ENCODE data around the gene SP4.
"Not testable (repeated sequence)": the region's sequence is repeated elsewhere in the genome, so short reads cannot be mapped to it uniquely, and the experiment has no call there.

Gene SP4

GRCh38 chr7:21532485-21532884 lies 104.6 kb downstream of the SP4 start:
- not testable (repeated sequence) for FAIRE-seq

- FAIRE-seq, result not testable (repeated sequence)
Measured at GRCh38 chr7:21533646-21534045, 105.8 kb downstream of the SP4 start.

- FAIRE-seq, result not testable (repeated sequence)
Measured at GRCh38 chr7:21536445-21537118, 108.7 kb downstream of the SP4 start.

GRCh38 chr7:21538936-21539495 lies 111.1 kb downstream of the SP4 start:
- FAIRE-seq, result no peak

- no peak for FAIRE-seq
Measured at GRCh38 chr7:21542891-21543527, 115.1 kb downstream of the SP4 start, which contains the start of gene DNAH11. Gene DNAH11, plus strand, starts transcription at chr7:21543039. Its CDS starts 207 bp downstream, at chr7:21543246.

GRCh38 chr7:21543528-21544302 lies 115.8 kb downstream of the SP4 start:
- no peak for FAIRE-seq

GRCh38 chr7:21544303-21544656 lies 116.4 kb downstream of the SP4 start:
- FAIRE-seq, result no peak

- FAIRE-seq, result no peak
Measured at GRCh38 chr7:21544715-21545114, 116.8 kb downstream of the SP4 start.

- FAIRE-seq, result no peak
Measured at GRCh38 chr7:21547501-21547900, 119.6 kb downstream of the SP4 start.

- FAIRE-seq, result no peak
Measured at GRCh38 chr7:21548491-21548890, 120.6 kb downstream of the SP4 start.

GRCh38 chr7:21550076-21550475 lies 122.2 kb downstream of the SP4 start:
- no peak for FAIRE-seq

- FAIRE-seq, result no peak
Measured at GRCh38 chr7:21550821-21551531, 123.1 kb downstream of the SP4 start.

- no peak for FAIRE-seq
Measured at GRCh38 chr7:21562385-21562784, 134.5 kb downstream of the SP4 start.
